ENCODE results near the gene NT5DC4.

DNA sequence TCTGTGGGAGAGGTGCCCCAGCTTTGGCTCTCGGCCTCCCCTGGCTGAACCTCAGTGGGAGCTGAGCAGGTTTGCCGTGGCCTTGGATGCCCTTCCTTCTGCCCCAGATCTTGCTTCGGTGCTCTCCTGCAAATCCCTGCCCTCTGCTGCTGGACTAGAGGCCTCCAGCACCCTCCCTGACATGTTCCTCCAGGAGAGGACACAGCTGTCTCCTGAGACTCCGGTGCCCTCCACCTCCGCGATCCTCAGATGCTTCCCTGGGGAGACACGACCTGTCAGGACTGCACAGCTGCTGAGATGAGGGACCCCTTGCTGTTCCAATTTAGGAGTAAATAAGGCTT lies 7.3 kb upstream of the NT5DC4 start:
- TF ChIP-seq, protein P1, sequence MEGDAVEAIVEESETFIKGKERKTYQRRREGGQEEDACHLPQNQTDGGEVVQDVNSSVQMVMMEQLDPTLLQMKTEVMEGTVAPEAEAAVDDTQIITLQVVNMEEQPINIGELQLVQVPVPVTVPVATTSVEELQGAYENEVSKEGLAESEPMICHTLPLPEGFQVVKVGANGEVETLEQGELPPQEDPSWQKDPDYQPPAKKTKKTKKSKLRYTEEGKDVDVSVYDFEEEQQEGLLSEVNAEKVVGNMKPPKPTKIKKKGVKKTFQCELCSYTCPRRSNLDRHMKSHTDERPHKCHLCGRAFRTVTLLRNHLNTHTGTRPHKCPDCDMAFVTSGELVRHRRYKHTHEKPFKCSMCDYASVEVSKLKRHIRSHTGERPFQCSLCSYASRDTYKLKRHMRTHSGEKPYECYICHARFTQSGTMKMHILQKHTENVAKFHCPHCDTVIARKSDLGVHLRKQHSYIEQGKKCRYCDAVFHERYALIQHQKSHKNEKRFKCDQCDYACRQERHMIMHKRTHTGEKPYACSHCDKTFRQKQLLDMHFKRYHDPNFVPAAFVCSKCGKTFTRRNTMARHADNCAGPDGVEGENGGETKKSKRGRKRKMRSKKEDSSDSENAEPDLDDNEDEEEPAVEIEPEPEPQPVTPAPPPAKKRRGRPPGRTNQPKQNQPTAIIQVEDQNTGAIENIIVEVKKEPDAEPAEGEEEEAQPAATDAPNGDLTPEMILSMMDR (IDR thresholded peaks at IDR 0.05), result no peak
- no peak for TF ChIP-seq POLR2A (IDR thresholded peaks at IDR 0.05)

All from testis (tissue), 2 donors.